Measurements from ENCODE around the gene CDHR3. TPM values are rescaled to one million over a fixed set of nuclear protein-coding genes. Genes with fewer than 3 reads are reported as not detected.

The CDHR3 gene
- total and polyA plus RNA-seq, 9 of the 15 experiments (the other 6 are each of a cell fraction or from before 2014, with no cell fraction given) = 0.03 to 0.66 (median 0.24) TPM; not detected in 1

GRCh38 chr7:106068986-106069385, 105.9 kb downstream of the CDHR3 start:
- peaks cover 7% of the 10 kb centered on the region for H3K9me1 ChIP-seq (ENCODE audit: control insufficient read depth, insufficient read depth, low read length)
- WGBS (ENCODE audit: insufficient coverage, low coverage, missing lambda C conversion rate) = 38% methylated on average over 3 of the region's 3 CpGs
- H3K79me2 ChIP-seq (ENCODE audit: control insufficient read depth, insufficient read depth, low read length) = no peaks in the 10 kb centered on the region
- no peak for FAIRE-seq
- H3K27ac ChIP-seq (ENCODE audit: extremely low read depth, low read depth, low read length) = no peak overlapping the region
- no TSS peak for BruUV-seq (replicated peaks)
- intact Hi-C loops (cut with micrococcal nuclease) (no loop called here), in situ Hi-C loops (cut with MboI) (no loop called here)
- DNase-seq (ENCODE audit: extremely low read depth in 1 of 4, low spot score in 3 of 4) = no peak
- no peak overlapping the region for H3K4me3 ChIP-seq
- peaks cover 29 to 36% of the 10 kb centered on the region in 2 experiments for H3K4me1 ChIP-seq (replicated peaks in 1 of 2; ENCODE audit: control insufficient read depth in 2 of 2, insufficient read depth in 2 of 2, low read length in 2 of 2)
- no peaks in the 10 kb centered on the region for H3K36me3 ChIP-seq (ENCODE audit: control insufficient read depth, insufficient read depth, low read length)
- no peak overlapping the region for H3K9ac ChIP-seq (ENCODE audit: insufficient read depth in 1 of 2, low read depth in 2 of 2, low read length in 2 of 2)
- TF ChIP-seq NFATC3 (IDR thresholded peaks at IDR 0.05) (no peak), HCFC1 (IDR thresholded peaks at IDR 0.05; ENCODE audit: low read depth, low read length) (no peak), TFAM (CRISPR knock-in tag; conservative IDR thresholded peaks at IDR 0.05) (no peak)
- TF ChIP-seq, protein P1, sequence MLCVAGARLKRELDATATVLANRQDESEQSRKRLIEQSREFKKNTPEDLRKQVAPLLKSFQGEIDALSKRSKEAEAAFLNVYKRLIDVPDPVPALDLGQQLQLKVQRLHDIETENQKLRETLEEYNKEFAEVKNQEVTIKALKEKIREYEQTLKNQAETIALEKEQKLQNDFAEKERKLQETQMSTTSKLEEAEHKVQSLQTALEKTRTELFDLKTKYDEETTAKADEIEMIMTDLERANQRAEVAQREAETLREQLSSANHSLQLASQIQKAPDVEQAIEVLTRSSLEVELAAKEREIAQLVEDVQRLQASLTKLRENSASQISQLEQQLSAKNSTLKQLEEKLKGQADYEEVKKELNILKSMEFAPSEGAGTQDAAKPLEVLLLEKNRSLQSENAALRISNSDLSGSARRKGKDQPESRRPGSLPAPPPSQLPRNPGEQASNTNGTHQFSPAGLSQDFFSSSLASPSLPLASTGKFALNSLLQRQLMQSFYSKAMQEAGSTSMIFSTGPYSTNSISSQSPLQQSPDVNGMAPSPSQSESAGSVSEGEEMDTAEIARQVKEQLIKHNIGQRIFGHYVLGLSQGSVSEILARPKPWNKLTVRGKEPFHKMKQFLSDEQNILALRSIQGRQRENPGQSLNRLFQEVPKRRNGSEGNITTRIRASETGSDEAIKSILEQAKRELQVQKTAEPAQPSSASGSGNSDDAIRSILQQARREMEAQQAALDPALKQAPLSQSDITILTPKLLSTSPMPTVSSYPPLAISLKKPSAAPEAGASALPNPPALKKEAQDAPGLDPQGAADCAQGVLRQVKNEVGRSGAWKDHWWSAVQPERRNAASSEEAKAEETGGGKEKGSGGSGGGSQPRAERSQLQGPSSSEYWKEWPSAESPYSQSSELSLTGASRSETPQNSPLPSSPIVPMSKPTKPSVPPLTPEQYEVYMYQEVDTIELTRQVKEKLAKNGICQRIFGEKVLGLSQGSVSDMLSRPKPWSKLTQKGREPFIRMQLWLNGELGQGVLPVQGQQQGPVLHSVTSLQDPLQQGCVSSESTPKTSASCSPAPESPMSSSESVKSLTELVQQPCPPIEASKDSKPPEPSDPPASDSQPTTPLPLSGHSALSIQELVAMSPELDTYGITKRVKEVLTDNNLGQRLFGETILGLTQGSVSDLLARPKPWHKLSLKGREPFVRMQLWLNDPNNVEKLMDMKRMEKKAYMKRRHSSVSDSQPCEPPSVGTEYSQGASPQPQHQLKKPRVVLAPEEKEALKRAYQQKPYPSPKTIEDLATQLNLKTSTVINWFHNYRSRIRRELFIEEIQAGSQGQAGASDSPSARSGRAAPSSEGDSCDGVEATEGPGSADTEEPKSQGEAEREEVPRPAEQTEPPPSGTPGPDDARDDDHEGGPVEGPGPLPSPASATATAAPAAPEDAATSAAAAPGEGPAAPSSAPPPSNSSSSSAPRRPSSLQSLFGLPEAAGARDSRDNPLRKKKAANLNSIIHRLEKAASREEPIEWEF (CRISPR knock-in tag; IDR thresholded peaks at IDR 0.05) = no peak
- TF ChIP-seq, protein P2, sequence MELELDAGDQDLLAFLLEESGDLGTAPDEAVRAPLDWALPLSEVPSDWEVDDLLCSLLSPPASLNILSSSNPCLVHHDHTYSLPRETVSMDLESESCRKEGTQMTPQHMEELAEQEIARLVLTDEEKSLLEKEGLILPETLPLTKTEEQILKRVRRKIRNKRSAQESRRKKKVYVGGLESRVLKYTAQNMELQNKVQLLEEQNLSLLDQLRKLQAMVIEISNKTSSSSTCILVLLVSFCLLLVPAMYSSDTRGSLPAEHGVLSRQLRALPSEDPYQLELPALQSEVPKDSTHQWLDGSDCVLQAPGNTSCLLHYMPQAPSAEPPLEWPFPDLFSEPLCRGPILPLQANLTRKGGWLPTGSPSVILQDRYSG (tag; conservative IDR thresholded peaks at IDR 0.05; ENCODE audit: low read depth) = no peak
- H3K27me3 ChIP-seq (ENCODE audit: control insufficient read depth in 2 of 2, insufficient read depth in 2 of 2, low read length in 2 of 2) = peaks cover 15 to 40% of the 10 kb centered on the region in 2 experiments; a peak in 4 of 5 replicates
- no peak overlapping the region for H2AFZ ChIP-seq (ENCODE audit: low read depth, low read length)
- POLR2A ChIA-PET = no interaction called here
- ATAC-seq = no peak
- no peaks in the 10 kb centered on the region for H3K9me3 ChIP-seq (replicated peaks; ENCODE audit: control insufficient read depth, insufficient read depth, low read depth, low read length)
- CTCF ChIA-PET (ENCODE audit: low intra/inter-chr PET ratio) = no interaction called here
- H4K20me1 ChIP-seq (replicated peaks; ENCODE audit: control insufficient read depth, insufficient read depth, low read length) = peaks cover 11% of the 10 kb centered on the region; the same call in 1 of the 2 replicates
- no peak overlapping the region for H3K4me2 ChIP-seq (ENCODE audit: insufficient read depth, low read length)

Measured in K562 (cell line).